GM23338 (cell line): Measurements from ENCODE around the gene RRAS2.

Source experiments
- CREB1 ChIP-seq: fragments of 250-450 bp; sonication (Bioruptor Pico); IDR thresholded peaks from 2 replicates; pipeline ENCODE4 v1.5.0; 2020; ENCODE audit warnings: low read depth, mild to moderate bottlenecking, moderate library complexity
- CTCF ChIP-seq, 2 experiments: fragments of 200-600 bp in 1 of 2; sonication (generic) in 1 of 2; conservative IDR thresholded peaks; 2 replicates each; pipeline versions ENCODE4 v1.5.1 to v1.6.1; 2016 to 2017; ENCODE audit warnings: antibody characterized with exemption in 2 of 2, low read depth in 2 of 2, mild to moderate bottlenecking in 2 of 2, moderate library complexity in 1 of 2
- ETS1 ChIP-seq: IDR thresholded peaks from 2 replicates; pipeline ENCODE4 v1.6.1; 2016; ENCODE audit warnings: antibody characterized with exemption
- EZH2 ChIP-seq: fragments of 200-600 bp; sonication (generic); IDR thresholded peaks from one replicate; pipeline ENCODE4 v1.8.0; 2017; ENCODE audit warnings: antibody characterized with exemption, mild to moderate bottlenecking, low read depth; ENCODE audit not compliant: unreplicated experiment
- EZH2phosphoT487 ChIP-seq: fragments of 200-600 bp; sonication (generic); IDR thresholded peaks from one replicate; pipeline ENCODE4 v1.8.1; 2018; ENCODE audit warnings: antibody characterized with exemption; ENCODE audit not compliant: unreplicated experiment
- JUNB ChIP-seq: IDR thresholded peaks from one replicate; pipeline ENCODE4 v1.6.1; 2016; ENCODE audit warnings: antibody characterized with exemption; ENCODE audit not compliant: unreplicated experiment
- NANOG ChIP-seq: IDR thresholded peaks from 2 replicates; pipeline ENCODE4 v1.6.1; 2016; ENCODE audit warnings: antibody characterized with exemption, borderline replicate concordance
- POLR2AphosphoS5 ChIP-seq: IDR thresholded peaks from 2 replicates; pipeline ENCODE4 v1.6.1; 2016; ENCODE audit warnings: antibody characterized with exemption, low read depth
- REST ChIP-seq: IDR thresholded peaks from one replicate; pipeline ENCODE4 v1.6.1; 2018; ENCODE audit warnings: antibody characterized with exemption; ENCODE audit not compliant: unreplicated experiment
- STAT1 ChIP-seq: IDR thresholded peaks from one replicate; pipeline ENCODE4 v1.6.1; 2016; ENCODE audit warnings: antibody characterized with exemption; ENCODE audit not compliant: unreplicated experiment
- ZNF114 ChIP-seq: fragments of 250-450 bp; sonication (Bioruptor Pico); IDR thresholded peaks from 2 replicates; pipeline ENCODE4 v1.5.0; 2020; ENCODE audit warnings: mild to moderate bottlenecking, moderate library complexity
- ZNF331 ChIP-seq: fragments of 250-450 bp; sonication (Bioruptor Pico); IDR thresholded peaks from 2 replicates; pipeline ENCODE4 v1.5.0; 2020; ENCODE audit warnings: low read depth, mild to moderate bottlenecking, moderate library complexity
- ZNF462 ChIP-seq: fragments of 250-450 bp; sonication (Bioruptor Pico); IDR thresholded peaks from 2 replicates; pipeline ENCODE4 v1.5.0; 2020; ENCODE audit warnings: mild to moderate bottlenecking, moderate library complexity

GRCh38 chr11:14273895-14274294, 85.1 kb downstream of the RRAS2 start:
- TF ChIP-seq CTCF (conservative IDR thresholded peaks at IDR 0.05; ENCODE audit: low read depth in 2 of 2) (no peak), REST (no peak), POLR2AphosphoS5 (no peak), EZH2 (no peak), JUNB (no peak), CREB1 (CRISPR knock-in tag) (no peak), ZNF114 (CRISPR knock-in tag) (no peak), STAT1 (no peak), EZH2phosphoT487 (no peak), ZNF331 (CRISPR knock-in tag) (no peak), ETS1 (no peak), NANOG (no peak), ZNF462 (CRISPR knock-in tag) (no peak)
